Glutamatergic neuron (in vitro differentiated cells): ENCODE data around the gene CRTAC1. TPM values are rescaled to one million over a fixed set of nuclear protein-coding genes. Genes with fewer than 3 reads are reported as not detected.

Source experiments
- DNase-seq: peaks from one replicate; pipeline ENCODE4 v3.0.0; 2022
- H3K27ac Mint-ChIP-seq: one replicate; pipeline ENCODE4 v1.8.0; 2020; ENCODE audit warnings: mild to moderate bottlenecking, mixed read lengths, inconsistent platforms; ENCODE audit not compliant: unreplicated experiment
- H3K27me3 Mint-ChIP-seq: one replicate; pipeline ENCODE4 v1.8.0; 2020; ENCODE audit warnings: mild to moderate bottlenecking, moderate library complexity, mixed read lengths, inconsistent platforms; ENCODE audit not compliant: unreplicated experiment
- H3K36me3 Mint-ChIP-seq: one replicate; pipeline ENCODE4 v1.8.0; 2020; ENCODE audit warnings: mild to moderate bottlenecking, mixed read lengths, inconsistent platforms; ENCODE audit not compliant: unreplicated experiment
- H3K4me1 Mint-ChIP-seq: one replicate; pipeline ENCODE4 v1.8.0; 2020; ENCODE audit warnings: mild to moderate bottlenecking, low read depth, mixed read lengths, inconsistent platforms; ENCODE audit not compliant: unreplicated experiment
- H3K4me3 Mint-ChIP-seq: one replicate; pipeline ENCODE4 v1.8.0; 2020; ENCODE audit warnings: mild to moderate bottlenecking, mixed read lengths, inconsistent platforms; ENCODE audit not compliant: unreplicated experiment
- H3K9me3 Mint-ChIP-seq: one replicate; pipeline ENCODE4 v1.8.0; 2020; ENCODE audit warnings: mild to moderate bottlenecking, moderate library complexity, mixed read lengths, inconsistent platforms; ENCODE audit not compliant: unreplicated experiment
- CTCF ChIP-seq: fragments of 200-600 bp; sonication (generic); IDR thresholded peaks from one replicate; pipeline ENCODE4 v1.5.0; 2021; ENCODE audit not compliant: partially characterized antibody, unreplicated experiment
- total RNA-seq: library from RNA; stranded (reverse); fragmentation: NEBNext Ultra II Directional; extraction: Animal tissue kit (Norgen Biotek cat#: 25700); gene quantifications from one replicate; pipeline ENCODE4 v1.2.1, GENCODE V29; 2021; ENCODE audit not compliant: unreplicated experiment

Gene CRTAC1
- total RNA-seq, 1 donor from 2014 or later = 2.5 TPM

- peaks cover 7% of the 10 kb centered on the region for H3K27me3 Mint-ChIP-seq
Measured at GRCh38 chr10:97969538-97970079, 60.8 kb downstream of the CRTAC1 start.

GRCh38 chr10:97964748-97965147, 65.7 kb downstream of the CRTAC1 start:
- no peaks in the 10 kb centered on the region for H3K36me3 Mint-ChIP-seq

More at GRCh38 chr10:97969538-97970079, 60.8 kb downstream of the CRTAC1 start:
- Mint-ChIP-seq H3K4me1 (peaks cover 4% of the 10 kb centered on the region), H3K27ac (no peak overlapping the region), H3K36me3 (no peaks in the 10 kb centered on the region), H3K9me3 (peaks cover 1% of the 10 kb centered on the region), H3K4me3 (no peak overlapping the region)
- TF ChIP-seq CTCF = no peak
- no peak for DNase-seq

GRCh38 chr10:97961945-97962344, 68.5 kb downstream of the CRTAC1 start:
- TF ChIP-seq CTCF = no peak
- Mint-ChIP-seq H3K4me3 (no peak overlapping the region), H3K36me3 (no peaks in the 10 kb centered on the region), H3K4me1 (no peaks in the 10 kb centered on the region), H3K27me3 (peaks cover 4% of the 10 kb centered on the region), H3K9me3 (no peaks in the 10 kb centered on the region), H3K27ac (no peak overlapping the region)
- DNase-seq = no peak

More at GRCh38 chr10:97964748-97965147, 65.7 kb downstream of the CRTAC1 start:
- H3K4me3 Mint-ChIP-seq = no peak overlapping the region
- H3K4me1 Mint-ChIP-seq = no peaks in the 10 kb centered on the region
- no peak overlapping the region for H3K27ac Mint-ChIP-seq
- peaks cover 2% of the 10 kb centered on the region for H3K27me3 Mint-ChIP-seq
- peaks cover 1% of the 10 kb centered on the region for H3K9me3 Mint-ChIP-seq
- TF ChIP-seq CTCF = no peak
- DNase-seq = no peak

- H3K36me3 Mint-ChIP-seq = no peaks in the 10 kb centered on the region
- H3K4me1 Mint-ChIP-seq = no peaks in the 10 kb centered on the region
- H3K4me3 Mint-ChIP-seq = no peak overlapping the region
- H3K27me3 Mint-ChIP-seq = peaks cover 5% of the 10 kb centered on the region
- no peak for TF ChIP-seq CTCF
- DNase-seq = no peak
- no peaks in the 10 kb centered on the region for H3K9me3 Mint-ChIP-seq
- no peak overlapping the region for H3K27ac Mint-ChIP-seq
Measured at GRCh38 chr10:97960269-97961056, 70.0 kb downstream of the CRTAC1 start.

GRCh38 chr10:97949462-97949861, 81.0 kb downstream of the CRTAC1 start:
- no peaks in the 10 kb centered on the region for H3K4me1 Mint-ChIP-seq
- no peaks in the 10 kb centered on the region for H3K36me3 Mint-ChIP-seq
- no peak overlapping the region for H3K4me3 Mint-ChIP-seq
- H3K9me3 Mint-ChIP-seq = no peaks in the 10 kb centered on the region
- peaks cover 3% of the 10 kb centered on the region for H3K27me3 Mint-ChIP-seq
- H3K27ac Mint-ChIP-seq = no peak overlapping the region
- no peak for TF ChIP-seq CTCF
- no peak for DNase-seq
